Measurements from ENCODE around the gene TEDC1. TPM values are rescaled to one million over a fixed set of nuclear protein-coding genes. Genes with fewer than 3 reads are reported as not detected.
A peak's percentile ranks its signal among the peaks of the same experiment; 100 is the strongest.

The TEDC1 gene
- total RNA-seq, 1 donor, result 29.1 TPM

GRCh38 chr14:105456736-105457617 is 34.1 kb upstream of the TEDC1 start:
- no peak for DNase-seq (ENCODE audit: low read depth in 2 of 3, low spot score in 2 of 3)

GRCh38 chr14:105458010-105458409 is 33.0 kb upstream of the TEDC1 start:
- DNase-seq (ENCODE audit: low read depth in 2 of 3, low spot score in 2 of 3), result no peak

- no peak for DNase-seq (ENCODE audit: low read depth in 2 of 3, low spot score in 2 of 3)
Measured at GRCh38 chr14:105458571-105458970, 32.5 kb upstream of the TEDC1 start.

- DNase-seq (ENCODE audit: low read depth in 2 of 3, low spot score in 2 of 3), result no peak
Measured at GRCh38 chr14:105460116-105460515, 30.9 kb upstream of the TEDC1 start.

GRCh38 chr14:105460616-105461015 is 30.4 kb upstream of the TEDC1 start:
- DNase-seq (ENCODE audit: low read depth in 2 of 3, low spot score in 2 of 3), result no peak

GRCh38 chr14:105461903-105462302 is 29.1 kb upstream of the TEDC1 start:
- DNase-seq (ENCODE audit: low read depth in 2 of 3, low spot score in 2 of 3), result no peak

GRCh38 chr14:105464501-105464900 is 26.5 kb upstream of the TEDC1 start:
- DNase-seq (ENCODE audit: low read depth in 2 of 3, low spot score in 2 of 3), result no peak

GRCh38 chr14:105465209-105466031 is 25.6 kb upstream of the TEDC1 start:
- no peak for DNase-seq (ENCODE audit: low read depth in 2 of 3, low spot score in 2 of 3)

- DNase-seq (ENCODE audit: low read depth in 2 of 3, low spot score in 2 of 3), result no peak
Measured at GRCh38 chr14:105466531-105467248, 24.4 kb upstream of the TEDC1 start.

GRCh38 chr14:105467249-105467941 is 23.7 kb upstream of the TEDC1 start:
- no peak for DNase-seq (ENCODE audit: low read depth in 2 of 3, low spot score in 2 of 3)

- DNase-seq (ENCODE audit: low read depth in 2 of 3, low spot score in 2 of 3), result no peak
Measured at GRCh38 chr14:105467942-105468471, 23.0 kb upstream of the TEDC1 start.

GRCh38 chr14:105468621-105469241 is 22.3 kb upstream of the TEDC1 start:
- no peak for DNase-seq (ENCODE audit: low read depth in 2 of 3, low spot score in 2 of 3)

- DNase-seq (ENCODE audit: low read depth in 2 of 3, low spot score in 2 of 3), result no peak
Measured at GRCh38 chr14:105469456-105470349, 21.3 kb upstream of the TEDC1 start.

GRCh38 chr14:105470350-105471296 is 20.4 kb upstream of the TEDC1 start:
- no peak for DNase-seq (ENCODE audit: low read depth in 2 of 3, low spot score in 2 of 3)

- DNase-seq (ENCODE audit: low read depth in 2 of 3, low spot score in 2 of 3), result peak in 1 of 3 donors; percentile 42
Measured at GRCh38 chr14:105471297-105471821, 19.7 kb upstream of the TEDC1 start.

- DNase-seq (ENCODE audit: low read depth in 2 of 3, low spot score in 2 of 3), result no peak
Measured at GRCh38 chr14:105471823-105472485, 19.1 kb upstream of the TEDC1 start.

- no peak for DNase-seq (ENCODE audit: low read depth in 2 of 3, low spot score in 2 of 3)
Measured at GRCh38 chr14:105472486-105472991, 18.5 kb upstream of the TEDC1 start.
